Mesothelial cell of epicardium (in vitro differentiated cells): ENCODE data around the gene KDM5C. TPM values are rescaled to one million over a fixed set of nuclear protein-coding genes. Genes with fewer than 3 reads are reported as not detected.
A peak's percentile ranks its signal among the peaks of the same experiment; 100 is the strongest.

Experiments used
- DNase-seq, 2 experiments: peaks; one replicate each; pipeline ENCODE4 v3.0.0; 2021; ENCODE audit warnings: low spot score in 2 of 2; ENCODE audit not compliant: unreplicated experiment in 2 of 2
- H3K27ac Mint-ChIP-seq: 2 replicates; pipeline ENCODE4 v1.8.0; 2021; ENCODE audit warnings: mixed read lengths
- H3K27me3 Mint-ChIP-seq: 2 replicates; pipeline ENCODE4 v1.8.0; 2021; ENCODE audit warnings: low read depth, mixed read lengths
- H3K36me3 Mint-ChIP-seq: 2 replicates; pipeline ENCODE4 v1.8.0; 2021; ENCODE audit warnings: mixed read lengths
- H3K4me1 Mint-ChIP-seq: 2 replicates; pipeline ENCODE4 v1.8.0; 2021; ENCODE audit warnings: mixed read lengths
- H3K4me3 Mint-ChIP-seq: 2 replicates; pipeline ENCODE4 v1.8.0; 2021; ENCODE audit warnings: mild to moderate bottlenecking, moderate library complexity, mixed read lengths
- H3K9me3 Mint-ChIP-seq: 2 replicates; pipeline ENCODE4 v1.8.0; 2021; ENCODE audit warnings: mixed read lengths
- CTCF ChIP-seq: fragments of 200-600 bp; sonication (generic); IDR thresholded peaks from one replicate; pipeline ENCODE4 v1.5.0; 2021; ENCODE audit warnings: antibody characterized with exemption; ENCODE audit not compliant: unreplicated experiment
- microRNA-seq: library from miRNA; unstranded; fragments of <30 nt; microRNA quantifications from one replicate; pipeline ENCODE4 v1.2.0, GENCODE V29; 2021; ENCODE audit warnings: inconsistent platforms, mixed read lengths
- total RNA-seq: library from RNA; stranded (reverse); gene quantifications from 3 replicates; pipeline ENCODE4 v1.2.1, GENCODE V29; 2021

KDM5C gene
- total RNA-seq, 1 donor from 2014 or later: 128 TPM

GRCh38 chrX:53153581-53153980, 71.4 kb downstream of the KDM5C start:
- TF ChIP-seq CTCF: no peak
- H3K27me3 Mint-ChIP-seq: no peaks in the 10 kb centered on the region
- no peak overlapping the region for H3K4me3 Mint-ChIP-seq
- H3K4me1 Mint-ChIP-seq: no peaks in the 10 kb centered on the region
- H3K27ac Mint-ChIP-seq: no peak overlapping the region
- no peak for DNase-seq
- peaks cover 29% of the 10 kb centered on the region for H3K36me3 Mint-ChIP-seq
- H3K9me3 Mint-ChIP-seq: peaks cover 45% of the 10 kb centered on the region

Small RNAs within 50 kb of the gene (microRNA-seq; reads per million reads assigned to microRNA genes)
- gene MIR6894 (6.5 reads per million, percentile 24 among the genes with 10 or more reads in this experiment), gene MIR6895 (0.88 reads per million)

Other genes with a start within 250 kb of the KDM5C start
- gene GPR173, start 176.4 kb downstream of the KDM5C start, total RNA-seq: 27.2 to 29.0 TPM (median 28.5 TPM) in 3 replicates
- gene TSPYL2, start 142.8 kb downstream of the KDM5C start, total RNA-seq: 99.0 to 103 TPM (median 102 TPM) in 3 replicates
- gene KANTR, start 131.1 kb downstream of the KDM5C start, total RNA-seq: 26.2 to 31.5 TPM (median 29.0 TPM) in 3 replicates
- 19.8 to 23.0 TPM (median 22.2 TPM) in 3 replicates for gene IQSEC2, start 56.4 kb upstream of the KDM5C start, total RNA-seq
- 58.2 to 66.2 TPM (median 65.1 TPM) in 3 replicates for gene SMC1A, start 197.4 kb upstream of the KDM5C start, total RNA-seq
- 1.2 to 2.0 TPM (median 1.7 TPM) in 3 replicates for gene RIBC1, start 197.7 kb upstream of the KDM5C start, total RNA-seq
- 65.8 to 70.1 TPM (median 68.6 TPM) in 3 replicates for gene HSD17B10, start 209.2 kb upstream of the KDM5C start, total RNA-seq